K562 (cell line): ENCODE data around the gene CNKSR1. TPM values are rescaled to one million over a fixed set of nuclear protein-coding genes. Genes with fewer than 3 reads are reported as not detected.

Experiments used
- GTF3C2 ChIP-seq: IDR thresholded peaks from 3 replicates; pipeline ENCODE4 v1.6.1; 2011; ENCODE audit warnings: borderline replicate concordance, mild to moderate bottlenecking, moderate library complexity; ENCODE audit not compliant: insufficient read length; ENCODE audit errors: extremely low read depth
- ID3 ChIP-seq, 2 experiments: fragments of 250-450 bp in 1 of 2; fragments of 450-650 bp in 1 of 2; sonication (Bioruptor Pico) in 1 of 2; IDR thresholded peaks; 2 replicates each; pipeline versions ENCODE4 v1.6.1 to v1.8.0; 2016 to 2021; ENCODE audit warnings: mild to moderate bottlenecking in 2 of 2, moderate library complexity in 2 of 2, missing compliant biosample characterization in 1 of 2, missing genetic modification characterization in 1 of 2
- MYC ChIP-seq, 2 experiments: fragments of 250-450 bp in 1 of 2; sonication (Bioruptor Pico) in 1 of 2; IDR thresholded peaks; 2 replicates each; pipeline versions ENCODE4 v1.5.1 to v1.6.1; 2012 to 2021; ENCODE audit warnings: low read depth in 2 of 2, borderline replicate concordance in 1 of 2, improper control_type of control experiment in 1 of 2, low read length in 1 of 2, mild to moderate bottlenecking in 1 of 2, moderate library complexity in 1 of 2
- PHF8 ChIP-seq: fragments of 200-600 bp; sonication (generic); IDR thresholded peaks from 2 replicates; pipeline ENCODE4 v1.6.1; 2012; ENCODE audit warnings: mixed run types, mild to moderate bottlenecking, inconsistent platforms, low read length, moderate library complexity, borderline replicate concordance
- RBM34 ChIP-seq: fragments of 200-400 bp; formaldehyde crosslinking; IDR thresholded peaks from 2 replicates; pipeline ENCODE4 v1.6.1; 2018; ENCODE audit warnings: low read length, borderline replicate concordance; ENCODE audit not compliant: insufficient read depth
- REST ChIP-seq, 2 experiments: fragments of 450-650 bp; formaldehyde crosslinking in 1 of 2; IDR thresholded peaks; 2 replicates each; pipeline versions ENCODE4 v1.4.0 to v1.6.1; 2014 to 2020; ENCODE audit warnings: mild to moderate bottlenecking in 2 of 2, borderline replicate concordance in 1 of 2, low read depth in 1 of 2
- SMAD3 ChIP-seq: fragments of 450-650 bp; formaldehyde crosslinking; conservative IDR thresholded peaks from 2 replicates; pipeline ENCODE4 v1.4.0; 2020; ENCODE audit warnings: mild to moderate bottlenecking
- TAF9B ChIP-seq: fragments of 450-650 bp; IDR thresholded peaks from 2 replicates; pipeline ENCODE4 v1.6.1; 2018; ENCODE audit warnings: mild to moderate bottlenecking; ENCODE audit not compliant: partially characterized antibody
- ZNF699 ChIP-seq: fragments of 250-450 bp; sonication (Bioruptor Pico); IDR thresholded peaks from 2 replicates; pipeline ENCODE4 v1.8.0; 2021; ENCODE audit warnings: mild to moderate bottlenecking, moderate library complexity; ENCODE audit not compliant: insufficient replicate concordance
- polyA plus RNA-seq, 8 experiments: library from polyadenylated mRNA; depleted of rRNA in 4 of 8; stranded (reverse) in 5 of 8; unstranded in 3 of 8; fragments of >200 nt; fragmentation: Nextera tagmentation in 2 of 8; fragmentation: Illumina TruSeq in 1 of 8; extraction: Ambion mirVana in 2 of 8; extraction: Trizol in 1 of 8; gene quantifications; 2 replicates each; pipeline versions ENCODE4 v1.2.1 to v1.2.3, GENCODE V29; 2011 to 2014; ENCODE audit warnings: inconsistent platforms in 1 of 8, missing spikeins in 1 of 8
- total RNA-seq, 7 experiments: library from RNA; depleted of rRNA in 6 of 7; stranded (reverse); fragments of >200 nt in 6 of 7; fragmentation: Illumina TruSeq in 2 of 7; extraction: Trizol in 2 of 7; gene quantifications; 2 replicates each; pipeline versions ENCODE4 v1.2.1 to v1.2.3, GENCODE V29; 2011 to 2021; ENCODE audit warnings: low replicate concordance in 1 of 7
- TF ChIP-seq, protein P1 (sequence below): sonication (generic); formaldehyde crosslinking; IDR thresholded peaks from 2 replicates; pipeline ENCODE4 v1.8.0; 2023; ENCODE audit warnings: mild to moderate bottlenecking, missing genetic modification reagents

CNKSR1 gene
- total and polyA plus RNA-seq, 9 of the 15 experiments (the other 6 are each of a cell fraction or from before 2014, with no cell fraction given), result 0.03 to 2.8 (median 1.1) TPM

GRCh38 chr1:26164036-26164860 lies 13.0 kb upstream of the CNKSR1 start (continued):
- TF ChIP-seq RBM34, result no peak
- peak; percentile 64 for TF ChIP-seq REST (IDR thresholded peaks at IDR 0.05; ENCODE audit: borderline replicate concordance)
- no peak for TF ChIP-seq REST (CRISPR knock-in tag; IDR thresholded peaks at IDR 0.05; ENCODE audit: low read depth)
- TF ChIP-seq, protein P1, sequence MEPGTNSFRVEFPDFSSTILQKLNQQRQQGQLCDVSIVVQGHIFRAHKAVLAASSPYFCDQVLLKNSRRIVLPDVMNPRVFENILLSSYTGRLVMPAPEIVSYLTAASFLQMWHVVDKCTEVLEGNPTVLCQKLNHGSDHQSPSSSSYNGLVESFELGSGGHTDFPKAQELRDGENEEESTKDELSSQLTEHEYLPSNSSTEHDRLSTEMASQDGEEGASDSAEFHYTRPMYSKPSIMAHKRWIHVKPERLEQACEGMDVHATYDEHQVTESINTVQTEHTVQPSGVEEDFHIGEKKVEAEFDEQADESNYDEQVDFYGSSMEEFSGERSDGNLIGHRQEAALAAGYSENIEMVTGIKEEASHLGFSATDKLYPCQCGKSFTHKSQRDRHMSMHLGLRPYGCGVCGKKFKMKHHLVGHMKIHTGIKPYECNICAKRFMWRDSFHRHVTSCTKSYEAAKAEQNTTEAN, result no peak
- no peak for TF ChIP-seq SMAD3 (CRISPR knock-in tag)
- 0 out of 2 replicates have a peak, but pooled peaks have one; percentile 29 for TF ChIP-seq MYC (IDR thresholded peaks at IDR 0.05; ENCODE audit: low read depth, low read length)
- TF ChIP-seq MYC (CRISPR knock-in tag; IDR thresholded peaks at IDR 0.05; ENCODE audit: borderline replicate concordance, low read depth), result no peak
- TF ChIP-seq TAF9B, result no peak
- TF ChIP-seq ID3 (CRISPR knock-in tag; IDR thresholded peaks at IDR 0.05), result no peak
- peak; percentile 89; the same call in 1 of the 2 replicates for TF ChIP-seq ID3 (tag; IDR thresholded peaks at IDR 0.05)
- TF ChIP-seq PHF8, result peak; percentile 27; the same call in 1 of the 2 replicates
- TF ChIP-seq GTF3C2, result peak; percentile 19
- peak; percentile 52 for TF ChIP-seq ZNF699 (CRISPR knock-in tag)
